ENCODE data around the gene SDR39U1.
"Not testable (repeated sequence)": the region's sequence is repeated elsewhere in the genome, so short reads cannot be mapped to it uniquely, and the experiment has no call there.

SDR39U1 gene

GRCh38 chr14:24442240-24443052, at the start of gene SDR39U1:
SDR39U1 (minus strand) TSS chr14:24442776; CDS start chr14:24442769, 7 bp downstream.
- peak; percentile 84 to 98 for DNase-seq (ENCODE audit: low read depth in 1 of 2, low spot score in 1 of 2)

- DNase-seq (ENCODE audit: low read depth in 1 of 2, low spot score in 1 of 2): not testable (repeated sequence)
Measured at GRCh38 chr14:24491586-24492408, 49.2 kb upstream of the SDR39U1 start.

- DNase-seq (ENCODE audit: low read depth in 1 of 2, low spot score in 1 of 2): no peak
Measured at GRCh38 chr14:24483604-24484252, 41.2 kb upstream of the SDR39U1 start.

GRCh38 chr14:24482699-24483303, 40.2 kb upstream of the SDR39U1 start:
- DNase-seq (ENCODE audit: low read depth in 1 of 2, low spot score in 1 of 2): not testable (repeated sequence)

- peak; percentile 13 to 19 for DNase-seq (ENCODE audit: low read depth in 1 of 2, low spot score in 1 of 2)
Measured at GRCh38 chr14:24481622-24482324, 39.2 kb upstream of the SDR39U1 start.

GRCh38 chr14:24479999-24480398, 37.4 kb upstream of the SDR39U1 start:
- DNase-seq (ENCODE audit: low read depth in 1 of 2, low spot score in 1 of 2): not testable (repeated sequence)

GRCh38 chr14:24475261-24475660, 32.7 kb upstream of the SDR39U1 start:
- DNase-seq (ENCODE audit: low read depth in 1 of 2, low spot score in 1 of 2): no peak

- no peak for DNase-seq (ENCODE audit: low read depth in 1 of 2, low spot score in 1 of 2)
Measured at GRCh38 chr14:24473211-24473610, 30.6 kb upstream of the SDR39U1 start.

- DNase-seq (ENCODE audit: low read depth in 1 of 2, low spot score in 1 of 2): not testable (repeated sequence)
Measured at GRCh38 chr14:24470450-24470849, 27.9 kb upstream of the SDR39U1 start.

- DNase-seq (ENCODE audit: low read depth in 1 of 2, low spot score in 1 of 2): no peak
Measured at GRCh38 chr14:24465805-24466204, 23.2 kb upstream of the SDR39U1 start.

GRCh38 chr14:24465368-24465767, 22.8 kb upstream of the SDR39U1 start:
- DNase-seq (ENCODE audit: low read depth in 1 of 2, low spot score in 1 of 2): no peak

GRCh38 chr14:24463884-24464785, 21.6 kb upstream of the SDR39U1 start:
- DNase-seq (ENCODE audit: low read depth in 1 of 2, low spot score in 1 of 2): no peak

GRCh38 chr14:24463017-24463883, 20.7 kb upstream of the SDR39U1 start:
- no peak for DNase-seq (ENCODE audit: low read depth in 1 of 2, low spot score in 1 of 2)

GRCh38 chr14:24461336-24461735, 18.8 kb upstream of the SDR39U1 start:
- no peak for DNase-seq (ENCODE audit: low read depth in 1 of 2, low spot score in 1 of 2)

- no peak for DNase-seq (ENCODE audit: low read depth in 1 of 2, low spot score in 1 of 2)
Measured at GRCh38 chr14:24459331-24459730, 16.8 kb upstream of the SDR39U1 start.

- DNase-seq (ENCODE audit: low read depth in 1 of 2, low spot score in 1 of 2): no peak
Measured at GRCh38 chr14:24458736-24459135, 16.2 kb upstream of the SDR39U1 start.

GRCh38 chr14:24456980-24457379, 14.4 kb upstream of the SDR39U1 start:
- DNase-seq (ENCODE audit: low read depth in 1 of 2, low spot score in 1 of 2): no peak

GRCh38 chr14:24450828-24451227, 8.3 kb upstream of the SDR39U1 start:
- DNase-seq (ENCODE audit: low read depth in 1 of 2, low spot score in 1 of 2): not testable (repeated sequence)
